ENCODE measurements around the gene CGGBP1.

Gene CGGBP1

DNA sequence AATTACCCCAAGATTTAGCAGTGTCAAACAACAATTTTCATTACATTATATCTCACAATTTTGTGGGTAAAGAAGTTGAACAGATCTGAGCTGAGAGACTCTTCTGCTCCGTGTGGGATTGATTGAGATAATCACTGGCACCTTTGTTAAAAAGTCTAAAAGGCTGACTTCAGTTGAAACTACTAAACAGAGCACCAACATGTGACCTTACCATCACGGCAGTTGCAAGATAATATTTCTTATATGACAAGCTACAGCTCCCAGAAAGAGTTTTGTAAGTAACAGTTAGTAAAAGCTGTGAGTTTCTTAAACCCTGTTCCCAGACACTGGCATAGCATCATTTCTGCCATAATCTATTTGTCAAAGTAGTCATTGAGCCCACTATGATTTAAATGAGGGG lies 25.0 kb downstream of the CGGBP1 start:
- Mint-ChIP-seq H3K36me3 (ENCODE audit: low read depth) (no peaks in the 10 kb centered on the region), H3K27me3 (ENCODE audit: low read depth, poor library complexity) (no peaks in the 10 kb centered on the region), H3K4me3 (no peak overlapping the region), H3K27ac (no peak overlapping the region), H3K9me3 (peaks cover 5% of the 10 kb centered on the region), H3K4me1 (no peaks in the 10 kb centered on the region)
- no peak for DNase-seq
- no peak for TF ChIP-seq CTCF (IDR thresholded peaks at IDR 0.05)

DNA sequence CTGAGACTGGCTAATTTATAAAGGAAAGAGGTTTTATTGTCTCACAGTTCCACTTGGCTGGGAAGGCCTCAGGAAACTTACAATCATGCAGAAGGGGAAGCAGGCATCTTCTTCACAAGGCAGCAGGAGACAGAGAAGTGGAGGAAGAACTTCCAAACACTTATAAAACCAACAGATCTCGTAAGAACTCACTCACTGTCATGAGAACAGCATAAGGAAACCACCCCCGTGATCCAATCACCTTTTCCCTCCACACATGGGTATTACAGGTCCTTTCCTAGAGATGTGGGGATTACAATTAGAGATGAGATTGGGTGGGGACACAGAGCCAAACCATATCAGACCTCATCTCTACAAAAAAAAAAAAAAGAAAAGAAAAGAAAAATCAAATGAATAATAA lies 25.7 kb downstream of the CGGBP1 start:
- H3K27me3 Mint-ChIP-seq (ENCODE audit: low read depth, poor library complexity), result no peaks in the 10 kb centered on the region
- H3K4me3 Mint-ChIP-seq, result no peak overlapping the region
- TF ChIP-seq CTCF (IDR thresholded peaks at IDR 0.05), result no peak
- no peak overlapping the region for H3K27ac Mint-ChIP-seq
- H3K36me3 Mint-ChIP-seq (ENCODE audit: low read depth), result no peaks in the 10 kb centered on the region
- no peaks in the 10 kb centered on the region for H3K4me1 Mint-ChIP-seq
- DNase-seq, result no peak
- H3K9me3 Mint-ChIP-seq, result peaks cover 10% of the 10 kb centered on the region

GRCh38 chr3:88032245-88032644 lies 26.6 kb downstream of the CGGBP1 start:
- no peak for TF ChIP-seq CTCF (IDR thresholded peaks at IDR 0.05)
- Mint-ChIP-seq H3K36me3 (ENCODE audit: low read depth) (no peaks in the 10 kb centered on the region), H3K9me3 (peaks cover 18% of the 10 kb centered on the region), H3K27me3 (ENCODE audit: low read depth, poor library complexity) (no peaks in the 10 kb centered on the region), H3K4me3 (no peak overlapping the region), H3K27ac (no peak overlapping the region), H3K4me1 (no peaks in the 10 kb centered on the region)
- no peak for DNase-seq

- Mint-ChIP-seq H3K36me3 (ENCODE audit: low read depth) (no peaks in the 10 kb centered on the region), H3K4me3 (no peak overlapping the region), H3K27me3 (ENCODE audit: low read depth, poor library complexity) (no peaks in the 10 kb centered on the region), H3K9me3 (peaks cover 23% of the 10 kb centered on the region), H3K27ac (no peak overlapping the region), H3K4me1 (no peaks in the 10 kb centered on the region)
- TF ChIP-seq CTCF (IDR thresholded peaks at IDR 0.05), result no peak
- no peak for DNase-seq
Observed at GRCh38 chr3:88031642-88032077, 27.1 kb downstream of the CGGBP1 start.

DNA sequence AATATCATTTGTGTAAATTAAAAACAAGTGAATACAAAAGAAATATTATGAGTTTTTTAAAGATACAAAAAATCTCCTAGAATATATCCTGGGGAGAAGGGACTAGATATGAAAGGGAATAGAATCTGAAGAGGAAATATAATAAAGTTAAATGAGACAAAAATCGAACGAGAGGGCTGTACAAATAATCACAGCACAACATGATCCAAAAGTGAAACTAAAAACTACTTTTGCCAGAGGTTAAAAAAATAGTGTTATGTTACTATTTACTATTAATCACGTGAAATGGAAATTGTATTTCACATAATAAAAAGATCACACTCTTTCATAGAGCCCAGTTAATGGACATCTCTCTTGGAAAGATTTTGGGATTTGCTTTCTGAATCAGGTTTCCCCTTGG lies 28.6 kb downstream of the CGGBP1 start:
- Mint-ChIP-seq H3K36me3 (ENCODE audit: low read depth) (peaks cover 6% of the 10 kb centered on the region), H3K27ac (no peak overlapping the region), H3K4me1 (no peaks in the 10 kb centered on the region), H3K4me3 (no peak overlapping the region), H3K9me3 (peaks cover 38% of the 10 kb centered on the region), H3K27me3 (ENCODE audit: low read depth, poor library complexity) (peaks cover 3% of the 10 kb centered on the region)
- TF ChIP-seq CTCF (IDR thresholded peaks at IDR 0.05), result no peak
- no peak for DNase-seq

GRCh38 chr3:88028876-88029275 lies 29.9 kb downstream of the CGGBP1 start:
- peaks cover 6% of the 10 kb centered on the region for H3K4me1 Mint-ChIP-seq
- H3K4me3 Mint-ChIP-seq, result no peak overlapping the region
- H3K27ac Mint-ChIP-seq, result no peak overlapping the region
- peaks cover 3% of the 10 kb centered on the region for H3K27me3 Mint-ChIP-seq (ENCODE audit: low read depth, poor library complexity)
- DNase-seq, result no peak
- H3K9me3 Mint-ChIP-seq, result peaks cover 43% of the 10 kb centered on the region
- peaks cover 6% of the 10 kb centered on the region for H3K36me3 Mint-ChIP-seq (ENCODE audit: low read depth)
- TF ChIP-seq CTCF (IDR thresholded peaks at IDR 0.05), result no peak

Measured in nephron progenitor cell (in vitro differentiated cells).